Activated CD4-positive, alpha-beta memory T cell treated with anti-CD3 and anti-CD28 coated beads for 36 hours (primary cell): ENCODE results near the gene PRM1. TPM values are rescaled to one million over a fixed set of nuclear protein-coding genes. Genes with fewer than 3 reads are reported as not detected.

Experiments
- CTCF ChIA-PET: fragments of 350-600 bp; sonication (Branson Sonifier 250); formaldehyde crosslinking; loops from one replicate; lab custom pipeline; 2021; ENCODE audit warnings: antibody characterized with exemption, inconsistent platforms; lab: Charles Lee
- POLR2A ChIA-PET: fragments of 350-600 bp; sonication (Branson Sonifier 250); formaldehyde crosslinking; loops from one replicate; lab custom pipeline; 2021; ENCODE audit warnings: antibody characterized with exemption; lab: Charles Lee
- DNase-seq: peaks from one replicate; pipeline ENCODE4 v3.0.0-alpha.2; 2020
- H3K27ac Mint-ChIP-seq: one replicate; pipeline ENCODE4 v1.8.0; 2021; ENCODE audit warnings: mixed read lengths
- H3K27me3 Mint-ChIP-seq: one replicate; pipeline ENCODE4 v1.8.0; 2021; ENCODE audit warnings: mixed read lengths
- H3K36me3 Mint-ChIP-seq: one replicate; pipeline ENCODE4 v1.8.0; 2021; ENCODE audit warnings: mixed read lengths
- H3K4me1 Mint-ChIP-seq: one replicate; pipeline ENCODE4 v1.8.0; 2021; ENCODE audit warnings: low read depth, mixed read lengths
- H3K4me3 Mint-ChIP-seq: one replicate; pipeline ENCODE4 v1.8.0; 2021; ENCODE audit warnings: mild to moderate bottlenecking, mixed read lengths
- H3K9me3 Mint-ChIP-seq: one replicate; pipeline ENCODE4 v1.8.0; 2021; ENCODE audit warnings: mixed read lengths
- intact Hi-C: fragments of 100-400 bp; cut with micrococcal nuclease; formaldehyde crosslinking; loops from one replicate; pipeline ENCODE4 v1.15.1; 2023
- total RNA-seq, 2 experiments: library from RNA; stranded (reverse); gene quantifications; one replicate each; pipeline ENCODE4 v1.2.3, GENCODE V29; 2021

Gene PRM1
- total RNA-seq, 2 experiments from 2014 or later = not detected

DNA sequence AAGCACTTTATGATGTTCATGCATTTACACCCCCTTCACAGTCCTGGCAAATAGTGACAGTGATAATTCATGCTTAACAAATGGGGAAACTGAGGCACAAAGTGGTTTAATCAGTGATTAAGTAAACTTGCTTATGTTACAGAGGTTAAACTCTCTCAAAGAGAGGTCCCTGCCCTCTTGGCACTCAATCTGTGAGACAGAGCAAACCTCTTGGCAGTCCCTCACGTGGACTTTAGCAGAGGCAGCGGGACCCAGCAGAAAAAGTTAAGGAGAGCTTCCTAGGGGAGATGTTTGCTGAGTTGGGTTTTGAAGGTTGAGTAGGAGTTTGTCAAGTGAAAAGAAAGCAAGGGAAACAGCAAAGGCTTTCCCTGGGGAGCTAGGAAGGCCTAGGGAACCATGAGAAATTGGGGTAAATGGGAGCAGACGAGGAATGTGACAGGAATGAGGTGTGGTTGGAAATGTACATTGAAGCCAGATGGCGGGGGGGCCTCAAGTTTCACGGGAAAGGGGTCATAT is 35.9 kb downstream of the PRM1 start:
- CTCF ChIA-PET = interaction anchor here (1.4 to 2.3 kb wide), 6 partner anchors 10 to 281 kb away, joined by 4 to 13 read pairs (median 6); partner anchors contain the start of gene SOCS1
- intact Hi-C loops = no loop called here
- no peak for DNase-seq
- H3K4me1 Mint-ChIP-seq = peaks cover 44% of the 10 kb centered on the region
- peaks cover 2% of the 10 kb centered on the region for H3K9me3 Mint-ChIP-seq
- POLR2A ChIA-PET = interaction anchor here (1.7 to 3.6 kb wide), 5 partner anchors 11 to 281 kb away, joined by 4 to 36 read pairs (median 12); partner anchors contain the start of gene SOCS1
- no peaks in the 10 kb centered on the region for H3K27me3 Mint-ChIP-seq
- peaks cover 20% of the 10 kb centered on the region for H3K36me3 Mint-ChIP-seq
- H3K4me3 Mint-ChIP-seq = no peak overlapping the region
- H3K27ac Mint-ChIP-seq = peak overlapping the region; percentile 77

GRCh38 chr16:11242658-11243057 is 38.5 kb downstream of the PRM1 start:
- H3K4me3 Mint-ChIP-seq = no peak overlapping the region
- H3K36me3 Mint-ChIP-seq = peaks cover 2% of the 10 kb centered on the region
- CTCF ChIA-PET = interaction anchor here (1.0 to 1.2 kb wide), 2 partner anchors 14 to 129 kb away, joined by 3 read pairs; partner anchors contain the start of gene SOCS1
- POLR2A ChIA-PET = no interaction called here
- intact Hi-C loops = no loop called here
- H3K9me3 Mint-ChIP-seq = peaks cover 1% of the 10 kb centered on the region
- H3K27me3 Mint-ChIP-seq = no peaks in the 10 kb centered on the region
- peaks cover 31% of the 10 kb centered on the region for H3K4me1 Mint-ChIP-seq
- no peak for DNase-seq
- H3K27ac Mint-ChIP-seq = no peak overlapping the region

- Mint-ChIP-seq H3K4me3 (no peak overlapping the region), H3K9me3 (no peaks in the 10 kb centered on the region), H3K27ac (no peak overlapping the region), H3K36me3 (no peaks in the 10 kb centered on the region), H3K27me3 (no peaks in the 10 kb centered on the region), H3K4me1 (peaks cover 28% of the 10 kb centered on the region)
- intact Hi-C loops = no loop called here
- CTCF ChIA-PET = interaction anchor here (1.0 kb wide), 1 partner anchor 14 kb away, joined by 3 read pairs; the partner anchor contains the start of gene SOCS1
- POLR2A ChIA-PET = interaction anchor here (0.9 to 1.5 kb wide), 3 partner anchors 8 to 13 kb away, joined by 3 to 7 read pairs (median 4); no protein-coding TSS in a partner anchor
- DNase-seq = no peak
Measured at GRCh38 chr16:11241480-11242204, 39.5 kb downstream of the PRM1 start.

GRCh38 chr16:11240636-11241473 is 40.3 kb downstream of the PRM1 start:
- CTCF ChIA-PET = interaction anchor here (0.9 to 1.0 kb wide), 2 partner anchors 15 to 131 kb away, joined by 3 read pairs; partner anchors contain the start of gene SOCS1
- H3K27ac Mint-ChIP-seq = peak overlapping the region; percentile 48
- no peak for DNase-seq
- H3K9me3 Mint-ChIP-seq = no peaks in the 10 kb centered on the region
- POLR2A ChIA-PET = interaction anchor here (0.9 to 1.5 kb wide), 4 partner anchors 9 to 16 kb away, joined by 3 to 7 read pairs (median 4); no protein-coding TSS in a partner anchor
- no peaks in the 10 kb centered on the region for H3K36me3 Mint-ChIP-seq
- peaks cover 25% of the 10 kb centered on the region for H3K4me1 Mint-ChIP-seq
- no peaks in the 10 kb centered on the region for H3K27me3 Mint-ChIP-seq
- H3K4me3 Mint-ChIP-seq = peak overlapping the region; percentile 11
- intact Hi-C loops = no loop called here

DNA sequence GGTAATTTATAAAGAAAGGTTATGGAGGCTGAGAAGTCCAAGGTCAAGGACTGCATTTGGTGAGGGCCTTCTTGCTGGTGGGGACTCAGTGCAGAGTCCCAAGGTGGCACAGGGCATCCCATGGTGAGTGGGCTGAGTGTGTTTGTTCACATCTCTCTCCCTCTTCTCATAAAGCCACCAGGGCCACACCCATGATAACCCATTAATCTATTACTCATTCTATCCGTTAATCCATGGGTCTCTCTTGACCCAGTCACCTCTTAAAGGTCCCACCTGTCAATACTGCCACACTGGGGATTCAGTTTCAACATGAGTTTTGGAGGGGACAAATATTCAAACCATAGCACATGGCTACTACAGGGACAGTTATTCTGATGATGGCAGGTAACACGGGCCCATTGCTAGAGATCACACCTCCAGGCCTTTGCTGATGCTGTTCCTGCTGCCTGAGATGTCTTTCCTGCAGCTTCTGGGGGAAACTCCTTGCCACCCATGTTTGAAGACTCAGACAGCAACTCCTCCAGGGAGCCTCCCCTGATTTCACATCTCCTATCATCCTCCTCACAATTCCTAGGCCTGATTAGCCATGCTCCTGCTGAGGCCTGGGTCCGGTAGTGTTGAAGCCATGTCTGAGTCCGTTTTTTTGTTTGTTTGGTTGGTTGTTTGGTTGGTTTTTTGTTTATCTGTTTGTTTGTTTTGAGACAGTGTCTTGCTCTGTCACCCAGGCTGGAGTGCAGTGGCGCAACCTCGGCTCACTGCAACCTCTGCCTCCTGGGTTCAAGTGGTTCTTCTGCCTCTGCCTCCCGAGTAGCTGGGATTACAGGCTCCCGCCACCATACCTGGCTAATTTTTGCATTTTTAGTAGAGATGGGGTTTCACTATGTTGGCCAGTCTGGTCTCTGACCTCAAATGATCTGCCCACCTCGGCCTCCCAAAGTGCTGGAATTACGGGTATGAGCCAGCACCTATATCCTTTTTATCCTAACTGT is 41.2 kb downstream of the PRM1 start:
- ChIA-PET POLR2A (interaction anchor here (1.0 to 1.5 kb wide), 3 partner anchors 12 to 15 kb away, joined by 4 to 7 read pairs (median 5); no protein-coding TSS in a partner anchor), CTCF (interaction anchor here (0.9 to 1.0 kb wide), 2 partner anchors 16 to 132 kb away, joined by 3 read pairs; partner anchors contain the start of gene SOCS1)
- Mint-ChIP-seq H3K4me1 (peaks cover 24% of the 10 kb centered on the region), H3K27me3 (no peaks in the 10 kb centered on the region), H3K4me3 (peak overlapping the region; percentile 11), H3K36me3 (no peaks in the 10 kb centered on the region), H3K27ac (peak overlapping the region; percentile 48), H3K9me3 (no peaks in the 10 kb centered on the region)
- no peak for DNase-seq
- intact Hi-C loops = no loop called here

GRCh38 chr16:11238272-11239202 is 42.6 kb downstream of the PRM1 start:
- no peak for DNase-seq
- Mint-ChIP-seq H3K36me3 (no peaks in the 10 kb centered on the region), H3K27me3 (no peaks in the 10 kb centered on the region), H3K4me3 (no peak overlapping the region), H3K9me3 (no peaks in the 10 kb centered on the region), H3K27ac (peak overlapping the region; percentile 18), H3K4me1 (peaks cover 36% of the 10 kb centered on the region)
- ChIA-PET CTCF (interaction anchor here (1.3 kb wide), 1 partner anchor 14 kb away, joined by 4 read pairs; no protein-coding TSS in a partner anchor), POLR2A (interaction anchor here (1.0 to 1.5 kb wide), 2 partner anchors 9 to 11 kb away, joined by 3 to 4 read pairs; no protein-coding TSS in a partner anchor)
- intact Hi-C loops = no loop called here

DNA sequence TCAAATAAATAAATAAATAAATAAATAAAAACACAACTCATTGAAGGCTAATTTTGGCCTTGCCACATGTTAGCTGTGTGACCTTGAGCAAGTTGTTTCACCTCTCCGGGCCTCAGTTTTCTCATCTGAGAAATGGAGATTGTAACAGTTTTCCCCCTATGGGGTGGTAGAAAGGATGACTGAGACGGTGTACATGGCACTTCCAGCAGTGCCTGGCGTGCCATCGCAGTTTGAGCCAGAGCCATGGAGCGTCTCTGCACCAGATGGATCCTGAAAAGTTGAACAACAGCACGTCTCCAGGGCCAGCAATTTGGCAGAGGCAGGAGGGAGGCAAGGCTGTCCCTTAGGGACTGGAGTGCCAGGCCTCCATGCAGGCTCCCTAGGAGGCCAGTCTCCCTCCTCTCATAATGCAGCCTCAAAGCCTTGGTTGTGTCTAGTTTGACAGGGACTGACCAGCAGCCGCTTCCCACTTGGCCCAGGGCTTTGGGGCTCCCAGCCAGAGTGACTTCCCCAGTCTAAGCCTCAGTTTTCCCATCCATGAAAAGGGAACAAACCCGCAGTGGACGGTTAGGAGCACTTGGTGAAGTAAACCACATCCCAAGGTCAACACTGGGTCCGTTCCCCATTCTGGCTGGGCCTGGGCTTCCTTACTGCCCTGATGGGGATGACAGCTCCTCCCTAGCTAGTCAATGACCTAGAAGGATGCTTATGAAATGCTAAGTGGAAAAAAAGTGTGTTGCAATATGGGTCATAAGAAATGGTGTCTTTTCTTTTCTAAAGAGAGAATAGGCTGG is 44.5 kb downstream of the PRM1 start:
- Mint-ChIP-seq H3K4me1 (peaks cover 50% of the 10 kb centered on the region), H3K27ac (peak overlapping the region; percentile 29), H3K4me3 (no peak overlapping the region), H3K27me3 (no peaks in the 10 kb centered on the region), H3K36me3 (no peaks in the 10 kb centered on the region), H3K9me3 (no peaks in the 10 kb centered on the region)
- DNase-seq = no peak
- intact Hi-C loops = no loop called here
- ChIA-PET POLR2A (interaction anchor here (1.2 to 1.3 kb wide), 2 partner anchors 12 to 271 kb away, joined by 3 to 7 read pairs; no protein-coding TSS in a partner anchor), CTCF (interaction anchor here (3.0 kb wide), 1 partner anchor 11 kb away, joined by 10 read pairs; no protein-coding TSS in a partner anchor)

- ChIA-PET CTCF (interaction anchor here (1.0 to 3.0 kb wide), 2 partner anchors 10 to 21 kb away, joined by 3 to 10 read pairs; partner anchors contain the start of gene SOCS1), POLR2A (interaction anchor here (1.2 to 3.7 kb wide), 3 partner anchors 11 to 270 kb away, joined by 3 to 17 read pairs (median 7); no protein-coding TSS in a partner anchor)
- Mint-ChIP-seq H3K4me1 (peaks cover 58% of the 10 kb centered on the region), H3K27me3 (no peaks in the 10 kb centered on the region), H3K9me3 (no peaks in the 10 kb centered on the region), H3K4me3 (peak overlapping the region; percentile 29), H3K27ac (peak overlapping the region; percentile 84), H3K36me3 (no peaks in the 10 kb centered on the region)
- DNase-seq = no peak
- intact Hi-C loops = loop anchor here (2.0 kb wide), 1 partner anchor 75 kb away; no protein-coding TSS in a partner anchor
Measured at GRCh38 chr16:11235703-11235991, 45.5 kb downstream of the PRM1 start.
